ENCODE data around the gene IGF2BP3. TPM values are rescaled to one million over a fixed set of nuclear protein-coding genes. Genes with fewer than 3 reads are reported as not detected.

The IGF2BP3 gene
- total RNA-seq, 1 experiment from 2014 or later: 189 TPM

DNA sequence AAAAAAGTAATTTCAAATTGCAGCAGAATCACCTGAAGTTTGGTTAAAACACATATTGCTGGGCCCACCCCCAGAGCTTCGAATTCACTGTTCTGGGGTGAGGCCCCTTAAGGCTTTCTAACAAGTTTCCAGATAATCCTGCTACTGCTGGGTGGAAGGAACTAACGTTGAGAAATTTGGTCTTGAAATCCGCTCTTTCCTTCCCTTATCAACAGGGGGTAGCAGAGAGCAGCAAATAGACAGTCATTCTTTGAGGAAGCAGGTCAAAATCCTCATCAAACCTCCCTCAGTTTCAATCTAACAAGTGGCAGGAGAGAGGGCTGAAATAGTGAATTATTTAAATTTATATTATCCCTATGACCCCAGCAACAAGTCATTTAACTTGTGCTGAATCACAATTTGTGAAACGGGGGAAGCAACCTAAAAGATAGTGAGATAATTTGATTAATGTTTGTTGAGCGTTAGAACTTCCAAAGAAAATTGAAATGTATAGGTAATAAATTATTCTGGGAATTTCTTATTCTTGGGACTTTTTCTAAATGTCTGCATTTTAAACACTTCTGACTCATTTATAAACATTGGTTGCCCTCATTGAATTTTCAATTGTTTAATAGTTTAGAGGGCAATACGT, 192.8 kb downstream of the IGF2BP3 start:
- Histone ChIP-seq H3K9me3 (replicated peaks) (no peaks in the 10 kb centered on the region), H3K27me3 (replicated peaks) (no peaks in the 10 kb centered on the region), H3K36me3 (no peaks in the 10 kb centered on the region), H3K4me3 (no peak overlapping the region), H3K4me1 (replicated peaks) (0 out of 2 replicates have a peak, but pooled peaks cover 4% of the 10 kb centered on the region), H3K27ac (no peak overlapping the region)
- DNase-seq (ENCODE audit: low read depth in 1 of 2, low spot score in 2 of 2): peak in 1 of 2 experiments; percentile 56

DNA sequence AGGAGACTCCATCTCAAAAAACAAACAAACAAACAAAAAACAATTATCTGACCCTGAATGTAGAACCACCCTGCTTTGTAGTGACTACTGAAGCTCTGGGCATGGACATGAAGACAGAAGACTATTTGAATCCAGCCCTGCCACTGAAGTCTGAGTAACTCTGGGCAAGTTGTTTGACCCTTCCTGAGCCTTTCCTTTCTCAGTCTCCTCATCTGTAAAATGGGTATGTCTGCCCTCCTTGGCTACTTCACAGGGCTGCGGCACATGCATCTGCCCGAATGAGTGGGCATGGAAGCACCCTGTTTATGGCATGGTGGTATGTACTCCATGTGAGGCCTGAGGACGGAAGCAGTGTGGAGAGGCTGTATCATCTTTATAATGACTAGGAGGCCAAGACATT, 193.3 kb downstream of the IGF2BP3 start:
- no peak overlapping the region for H3K4me3 ChIP-seq
- no peaks in the 10 kb centered on the region for H3K9me3 ChIP-seq (replicated peaks)
- 0 out of 2 replicates have a peak, but pooled peaks cover 4% of the 10 kb centered on the region for H3K4me1 ChIP-seq (replicated peaks)

DNA sequence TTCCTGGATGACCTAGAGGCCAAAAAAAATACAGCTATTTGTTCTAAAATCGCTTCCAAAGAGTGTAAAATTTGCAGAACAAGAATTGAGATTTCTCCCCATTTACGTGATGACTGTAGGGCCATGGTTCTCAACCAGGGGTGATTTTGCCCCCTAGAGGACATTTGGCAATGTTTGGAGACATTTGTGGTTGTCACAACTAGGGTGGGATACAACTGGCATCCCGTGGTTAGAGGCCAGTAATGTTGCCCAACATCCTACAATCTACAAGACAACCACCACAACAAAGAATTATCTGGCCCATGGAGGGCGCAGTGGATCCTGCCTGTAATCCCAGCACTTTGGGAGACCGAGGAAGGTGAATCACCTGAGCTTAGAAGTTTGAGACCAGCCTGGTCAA, 193.9 kb downstream of the IGF2BP3 start:
- H3K9me3 ChIP-seq (replicated peaks): no peaks in the 10 kb centered on the region
- no peak overlapping the region for H3K27ac ChIP-seq
- no peaks in the 10 kb centered on the region for H3K36me3 ChIP-seq
- no peak overlapping the region for H3K4me3 ChIP-seq
- 0 out of 2 replicates have a peak, but pooled peaks cover 4% of the 10 kb centered on the region for H3K4me1 ChIP-seq (replicated peaks)
- no peak for DNase-seq (ENCODE audit: low read depth in 1 of 2, low spot score in 2 of 2)
- H3K27me3 ChIP-seq (replicated peaks): no peaks in the 10 kb centered on the region

More for the DNA sequence above, 193.3 kb downstream of the IGF2BP3 start:
- DNase-seq (ENCODE audit: low read depth in 1 of 2, low spot score in 2 of 2): no peak
- H3K27me3 ChIP-seq (replicated peaks): no peaks in the 10 kb centered on the region
- H3K36me3 ChIP-seq: no peaks in the 10 kb centered on the region
- H3K27ac ChIP-seq: no peak overlapping the region

DNA sequence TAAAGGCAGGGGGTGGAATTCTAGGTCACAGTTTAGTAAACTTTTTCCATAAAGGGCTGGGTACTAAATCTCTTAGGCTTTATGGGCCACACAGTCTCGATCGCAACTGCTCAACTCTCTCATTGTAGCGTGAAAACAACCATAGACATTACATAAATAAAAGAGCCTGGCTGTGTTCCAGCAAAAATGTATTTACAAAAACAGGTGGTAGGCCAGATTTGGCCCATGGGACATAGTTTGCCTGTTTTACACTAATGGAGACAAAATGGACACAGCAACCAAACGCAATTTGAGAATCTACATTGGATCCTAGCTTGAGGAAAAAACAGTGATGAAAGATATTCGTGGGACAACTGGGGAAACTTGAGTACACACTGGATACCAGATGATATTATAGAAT, 194.4 kb downstream of the IGF2BP3 start:
- no peak overlapping the region for H3K4me3 ChIP-seq
- DNase-seq (ENCODE audit: low read depth in 1 of 2, low spot score in 2 of 2): no peak
- no peak overlapping the region for H3K27ac ChIP-seq
- H3K4me1 ChIP-seq (replicated peaks): 0 out of 2 replicates have a peak, but pooled peaks cover 4% of the 10 kb centered on the region
- no peaks in the 10 kb centered on the region for H3K36me3 ChIP-seq
- H3K27me3 ChIP-seq (replicated peaks): no peaks in the 10 kb centered on the region
- H3K9me3 ChIP-seq (replicated peaks): no peaks in the 10 kb centered on the region

DNA sequence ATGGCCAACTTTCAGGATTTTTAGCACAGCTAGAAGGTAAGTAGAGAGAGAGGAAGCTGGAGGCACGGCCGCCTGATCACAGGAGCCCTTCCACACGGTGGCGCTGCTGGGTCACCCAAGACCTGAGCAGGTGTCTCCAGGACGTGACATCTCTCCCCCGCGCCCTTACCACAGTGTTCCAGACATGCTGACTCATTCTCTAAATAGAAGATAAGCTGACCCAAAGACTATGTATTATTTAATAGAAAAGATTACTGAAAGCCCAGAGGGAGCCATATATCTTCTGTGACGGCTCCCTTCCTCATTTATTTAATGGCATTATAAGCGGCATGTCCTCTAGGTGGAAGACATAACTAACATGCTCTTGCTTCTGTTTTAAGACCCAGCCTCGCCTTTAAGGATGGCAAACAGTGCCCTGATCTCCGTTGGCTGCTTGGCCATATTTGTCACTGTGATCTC, 197.1 kb downstream of the IGF2BP3 start:
- Histone ChIP-seq H3K36me3 (no peaks in the 10 kb centered on the region), H3K27me3 (replicated peaks) (no peaks in the 10 kb centered on the region), H3K4me1 (replicated peaks) (0 out of 2 replicates have a peak, but pooled peaks cover 4% of the 10 kb centered on the region), H3K9me3 (replicated peaks) (no peaks in the 10 kb centered on the region), H3K27ac (no peak overlapping the region), H3K4me3 (no peak overlapping the region)
- peak; percentile 76 to 92 for DNase-seq (ENCODE audit: low read depth in 1 of 2, low spot score in 2 of 2)

DNA sequence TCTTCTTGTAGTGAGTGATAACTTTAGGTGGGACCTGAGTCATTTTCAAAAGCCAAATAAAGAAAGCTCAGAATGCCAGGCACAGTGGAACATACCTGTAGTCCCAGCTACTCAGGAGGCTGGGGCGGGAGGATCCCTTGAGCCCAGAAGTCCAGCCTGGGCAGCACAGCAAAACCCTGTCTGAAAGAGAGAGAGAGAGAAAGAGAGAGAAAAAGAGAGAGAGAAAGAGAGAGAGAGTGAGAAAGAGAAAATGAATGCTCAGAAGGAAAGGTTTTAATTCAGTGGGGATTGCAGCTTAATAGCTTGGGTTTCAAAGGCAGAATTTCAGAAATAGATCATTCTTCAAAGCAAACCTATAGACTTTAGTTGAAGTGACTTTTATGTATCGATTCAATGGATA, 198.0 kb downstream of the IGF2BP3 start:
- Histone ChIP-seq H3K4me3 (no peak overlapping the region), H3K4me1 (replicated peaks) (0 out of 2 replicates have a peak, but pooled peaks cover 4% of the 10 kb centered on the region), H3K27ac (no peak overlapping the region), H3K9me3 (replicated peaks) (no peaks in the 10 kb centered on the region), H3K36me3 (no peaks in the 10 kb centered on the region), H3K27me3 (replicated peaks) (no peaks in the 10 kb centered on the region)
- DNase-seq (ENCODE audit: low read depth in 1 of 2, low spot score in 2 of 2): no peak

DNA sequence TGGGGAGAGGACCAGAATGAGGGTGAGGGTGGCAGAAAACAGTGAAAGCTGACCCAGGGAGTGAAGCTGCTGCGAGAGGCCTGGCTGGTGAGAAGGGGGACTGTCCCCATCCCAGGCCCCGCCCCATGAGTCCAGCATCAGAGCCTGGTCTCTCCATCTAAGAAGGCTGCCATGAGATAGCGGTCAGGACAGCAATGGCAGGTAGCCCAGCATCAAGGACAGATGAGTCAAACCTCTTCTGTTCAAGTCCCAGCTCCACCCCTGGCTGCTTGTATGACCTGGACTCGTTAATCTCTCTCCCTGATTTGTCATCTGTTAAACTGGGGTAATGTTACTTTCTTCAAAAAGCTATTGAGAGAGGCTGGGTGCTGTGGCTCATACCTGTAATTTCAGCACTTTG, 201.5 kb downstream of the IGF2BP3 start:
- Histone ChIP-seq H3K9me3 (replicated peaks) (no peaks in the 10 kb centered on the region), H3K4me3 (no peak overlapping the region), H3K27ac (no peak overlapping the region), H3K27me3 (replicated peaks) (no peaks in the 10 kb centered on the region), H3K4me1 (replicated peaks) (0 out of 2 replicates have a peak, but pooled peaks cover 4% of the 10 kb centered on the region), H3K36me3 (no peaks in the 10 kb centered on the region)
- no peak for DNase-seq (ENCODE audit: low read depth in 1 of 2, low spot score in 2 of 2)

DNA sequence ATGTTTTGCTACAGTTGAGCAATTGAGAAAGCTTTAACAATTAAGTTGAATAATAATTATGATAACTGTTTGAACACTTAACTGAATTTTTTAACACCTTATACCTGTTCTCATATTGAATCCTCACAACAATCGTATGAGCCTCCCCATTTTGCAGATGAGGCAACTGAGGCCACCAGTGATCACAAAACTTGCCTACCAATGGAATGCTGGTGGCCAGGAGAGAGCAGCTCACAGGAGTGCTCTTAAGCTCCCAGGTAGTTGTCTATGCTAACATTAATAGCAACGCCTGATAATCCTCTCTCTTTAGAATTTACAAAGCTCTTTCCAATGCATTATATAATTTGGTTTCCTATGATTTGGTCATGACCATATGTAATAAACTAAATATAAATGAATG, 202.1 kb downstream of the IGF2BP3 start:
- Histone ChIP-seq H3K36me3 (no peaks in the 10 kb centered on the region), H3K4me1 (replicated peaks) (0 out of 2 replicates have a peak, but pooled peaks cover under 1% of the 10 kb centered on the region), H3K4me3 (no peak overlapping the region), H3K27ac (no peak overlapping the region), H3K9me3 (replicated peaks) (no peaks in the 10 kb centered on the region), H3K27me3 (replicated peaks) (no peaks in the 10 kb centered on the region)
- DNase-seq (ENCODE audit: low read depth in 1 of 2, low spot score in 2 of 2): no peak

DNA sequence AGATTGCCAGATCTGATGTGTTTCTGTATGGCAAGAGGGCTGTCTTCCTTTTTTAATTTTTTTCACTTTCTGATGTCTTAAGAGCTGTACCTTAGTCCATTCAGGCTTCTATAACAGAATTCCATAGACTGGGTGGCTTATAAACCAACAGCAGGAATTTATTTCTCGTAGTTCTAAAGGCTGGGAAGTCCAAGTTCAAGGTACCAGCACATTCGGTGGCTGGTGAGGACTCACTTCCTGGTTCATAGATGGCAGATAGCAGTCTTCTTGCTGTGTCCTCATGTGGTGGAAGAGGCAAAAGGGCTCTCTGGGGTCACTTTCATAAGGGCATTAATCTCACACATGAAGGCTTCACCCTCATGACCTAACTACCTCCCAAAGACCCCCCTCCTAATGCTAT, 202.9 kb downstream of the IGF2BP3 start:
- H3K9me3 ChIP-seq (replicated peaks): no peaks in the 10 kb centered on the region
- H3K4me3 ChIP-seq: no peak overlapping the region
- no peak overlapping the region for H3K27ac ChIP-seq
- no peaks in the 10 kb centered on the region for H3K27me3 ChIP-seq (replicated peaks)
- H3K36me3 ChIP-seq: no peaks in the 10 kb centered on the region
- H3K4me1 ChIP-seq (replicated peaks): no peaks in the 10 kb centered on the region
- DNase-seq (ENCODE audit: low read depth in 1 of 2, low spot score in 2 of 2): no peak

DNA sequence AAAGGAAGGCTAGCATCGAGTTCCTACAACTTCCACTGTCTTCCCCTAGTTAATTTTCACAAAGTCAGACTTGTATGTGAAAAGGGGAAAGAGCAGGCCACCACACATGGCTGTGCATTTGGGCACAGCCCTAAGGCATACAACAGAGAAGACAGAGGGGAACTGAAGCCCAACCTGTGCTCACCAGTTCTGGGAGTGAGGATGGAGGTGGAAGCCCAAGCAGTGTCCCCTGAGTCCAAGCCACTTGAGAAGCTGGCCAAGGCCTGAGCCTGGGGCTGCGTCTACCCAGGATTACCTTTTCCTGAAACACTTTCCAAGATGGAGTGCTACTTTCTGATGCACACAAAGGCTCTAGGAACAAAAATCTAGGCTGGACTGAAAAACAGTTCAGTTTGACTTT, 203.4 kb downstream of the IGF2BP3 start:
- Histone ChIP-seq H3K36me3 (no peaks in the 10 kb centered on the region), H3K4me3 (no peak overlapping the region), H3K4me1 (replicated peaks) (no peaks in the 10 kb centered on the region), H3K27me3 (replicated peaks) (no peaks in the 10 kb centered on the region), H3K9me3 (replicated peaks) (no peaks in the 10 kb centered on the region), H3K27ac (no peak overlapping the region)
- no peak for DNase-seq (ENCODE audit: low read depth in 1 of 2, low spot score in 2 of 2)

DNA sequence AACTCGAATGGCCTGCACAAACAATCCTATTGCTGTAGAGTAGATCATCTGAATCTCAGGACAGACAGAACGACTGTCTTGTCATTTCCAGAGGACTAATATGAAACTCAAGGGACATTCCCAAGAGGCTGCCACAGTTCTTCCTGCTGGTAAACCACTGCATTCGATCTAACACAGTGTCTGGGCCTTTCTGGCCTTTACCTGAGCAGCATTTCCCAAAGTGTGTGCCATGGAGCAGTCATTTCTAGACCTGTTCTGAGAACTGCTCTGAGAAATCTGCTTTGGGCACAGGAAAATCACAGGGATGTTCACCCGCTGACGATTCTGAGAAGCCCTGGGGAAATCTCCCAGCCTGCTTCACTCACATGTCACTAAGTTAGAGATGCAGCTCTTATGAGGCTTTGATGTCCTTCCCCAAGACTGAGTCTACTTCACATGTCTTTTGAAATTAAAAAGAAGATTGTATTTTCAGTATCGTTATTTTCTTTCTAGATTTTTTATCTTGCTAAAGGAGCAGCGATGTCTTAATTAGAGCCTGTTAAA, 205.3 kb downstream of the IGF2BP3 start:
- Histone ChIP-seq H3K4me1 (replicated peaks) (no peaks in the 10 kb centered on the region), H3K9me3 (replicated peaks) (no peaks in the 10 kb centered on the region), H3K27me3 (replicated peaks) (no peaks in the 10 kb centered on the region), H3K36me3 (no peaks in the 10 kb centered on the region), H3K4me3 (no peak overlapping the region), H3K27ac (no peak overlapping the region)
- no peak for DNase-seq (ENCODE audit: low read depth in 1 of 2, low spot score in 2 of 2)

DNA sequence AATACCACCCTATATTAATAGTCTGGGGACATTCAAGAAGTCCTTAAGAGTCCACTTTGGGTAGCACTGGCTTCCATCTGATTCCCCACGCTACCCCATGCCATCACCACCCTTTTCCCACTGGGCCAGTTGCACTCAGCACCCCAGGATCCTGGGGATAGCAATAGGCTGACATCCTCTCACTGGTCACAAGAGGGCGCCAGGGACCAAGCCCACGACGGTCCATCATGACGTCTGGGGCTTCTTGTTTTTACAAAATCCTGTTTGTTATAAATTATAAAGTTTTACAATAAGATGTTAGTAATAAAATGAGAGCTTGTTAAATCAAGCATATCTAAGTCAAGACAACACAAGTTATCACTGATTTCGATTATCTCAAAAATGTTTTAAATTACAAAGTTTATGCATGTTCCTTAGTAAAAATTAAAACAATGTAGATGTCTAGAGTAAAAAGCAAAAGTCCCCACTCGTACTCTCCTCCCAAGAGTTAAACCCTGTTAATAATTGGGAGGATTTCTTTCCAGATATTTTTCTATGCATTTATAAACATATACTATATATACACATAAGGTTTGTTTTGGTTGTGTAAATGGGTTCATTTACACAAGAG, 208.3 kb downstream of the IGF2BP3 start:
- Histone ChIP-seq H3K9me3 (replicated peaks) (no peaks in the 10 kb centered on the region), H3K36me3 (no peaks in the 10 kb centered on the region), H3K27ac (no peak overlapping the region), H3K4me1 (replicated peaks) (no peaks in the 10 kb centered on the region), H3K4me3 (no peak overlapping the region), H3K27me3 (replicated peaks) (no peaks in the 10 kb centered on the region)
- peak; percentile 30 to 62 for DNase-seq (ENCODE audit: low read depth in 1 of 2, low spot score in 2 of 2)

DNA sequence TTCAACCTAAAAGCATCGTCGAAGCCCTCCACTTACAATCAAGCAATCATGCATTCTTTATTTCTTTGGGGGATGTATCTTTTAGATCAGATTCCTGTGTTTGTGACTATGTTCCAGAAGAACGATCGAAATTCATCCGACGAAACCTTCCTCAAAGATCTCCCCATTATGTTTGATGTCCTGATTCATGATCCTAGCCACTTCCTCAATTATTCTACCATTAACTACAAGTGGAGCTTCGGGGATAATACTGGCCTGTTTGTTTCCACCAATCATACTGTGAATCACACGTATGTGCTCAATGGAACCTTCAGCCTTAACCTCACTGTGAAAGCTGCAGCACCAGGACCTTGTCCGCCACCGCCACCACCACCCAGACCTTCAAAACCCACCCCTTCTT, 209.9 kb downstream of the IGF2BP3 start:
- H3K4me1 ChIP-seq (replicated peaks): no peaks in the 10 kb centered on the region
- no peaks in the 10 kb centered on the region; the same call in 1 of the 2 replicates for H3K9me3 ChIP-seq (replicated peaks)
- no peaks in the 10 kb centered on the region for H3K36me3 ChIP-seq
- no peak overlapping the region for H3K27ac ChIP-seq
- H3K27me3 ChIP-seq (replicated peaks): no peaks in the 10 kb centered on the region
- no peak overlapping the region for H3K4me3 ChIP-seq
- DNase-seq (ENCODE audit: low read depth in 1 of 2, low spot score in 2 of 2): no peak

Data from SJSA1 (cell line).